Calu3 (cell line): ENCODE data around the gene MCC. TPM values are rescaled to one million over a fixed set of nuclear protein-coding genes. Genes with fewer than 3 reads are reported as not detected.

Experiments
- BruUV-seq: library from RNA; stranded (reverse); fragments of 400-500 nt; replicated peaks from 2 replicates; lab custom pipeline; 2021; lab: Mats Ljungman, UMichigan
- CTCF ChIA-PET: fragments of 300-600 bp; sonication (Branson Sonifier 250); formaldehyde crosslinking; loops from one replicate; lab custom pipeline; 2022; ENCODE audit warnings: antibody characterized with exemption; lab: Charles Lee
- DNase-seq: peaks from one replicate; pipeline ENCODE4 v3.0.0; 2022
- H3K27ac Mint-ChIP-seq: one replicate; pipeline ENCODE4 v1.8.0; 2022; ENCODE audit warnings: mixed read lengths; ENCODE audit not compliant: unreplicated experiment
- H3K27me3 Mint-ChIP-seq: one replicate; pipeline ENCODE4 v1.8.0; 2022; ENCODE audit warnings: mixed read lengths; ENCODE audit not compliant: unreplicated experiment
- H3K36me3 Mint-ChIP-seq: one replicate; pipeline ENCODE4 v1.8.0; 2022; ENCODE audit warnings: mild to moderate bottlenecking, moderate library complexity, mixed read lengths; ENCODE audit not compliant: insufficient read depth, unreplicated experiment
- H3K4me1 Mint-ChIP-seq: one replicate; pipeline ENCODE4 v1.8.0; 2022; ENCODE audit warnings: mild to moderate bottlenecking, low read depth, mixed read lengths; ENCODE audit not compliant: unreplicated experiment
- H3K4me3 Mint-ChIP-seq: one replicate; pipeline ENCODE4 v1.8.0; 2022; ENCODE audit warnings: mild to moderate bottlenecking, low read depth, moderate library complexity, mixed read lengths; ENCODE audit not compliant: unreplicated experiment
- H3K9me3 Mint-ChIP-seq: one replicate; pipeline ENCODE4 v1.8.0; 2022; ENCODE audit warnings: low read depth, mixed read lengths; ENCODE audit not compliant: unreplicated experiment
- intact Hi-C: fragments of 100-400 bp; cut with micrococcal nuclease; formaldehyde crosslinking; loops from one replicate; pipeline ENCODE4 v1.10.0; 2022; ENCODE audit not compliant: unreplicated experiment
- total RNA-seq: library from RNA; stranded (reverse); gene quantifications from 2 replicates; pipeline ENCODE4 v1.2.3, GENCODE V29; 2022
- TF ChIP-seq, protein P1 (sequence below): fragments of 200-600 bp; IDR thresholded peaks from one replicate; pipeline ENCODE4 v1.8.0; 2022; ENCODE audit warnings: antibody characterized with exemption; ENCODE audit not compliant: unreplicated experiment

MCC gene
- total RNA-seq, 1 experiment from 2014 or later: 2.8 TPM

DNA sequence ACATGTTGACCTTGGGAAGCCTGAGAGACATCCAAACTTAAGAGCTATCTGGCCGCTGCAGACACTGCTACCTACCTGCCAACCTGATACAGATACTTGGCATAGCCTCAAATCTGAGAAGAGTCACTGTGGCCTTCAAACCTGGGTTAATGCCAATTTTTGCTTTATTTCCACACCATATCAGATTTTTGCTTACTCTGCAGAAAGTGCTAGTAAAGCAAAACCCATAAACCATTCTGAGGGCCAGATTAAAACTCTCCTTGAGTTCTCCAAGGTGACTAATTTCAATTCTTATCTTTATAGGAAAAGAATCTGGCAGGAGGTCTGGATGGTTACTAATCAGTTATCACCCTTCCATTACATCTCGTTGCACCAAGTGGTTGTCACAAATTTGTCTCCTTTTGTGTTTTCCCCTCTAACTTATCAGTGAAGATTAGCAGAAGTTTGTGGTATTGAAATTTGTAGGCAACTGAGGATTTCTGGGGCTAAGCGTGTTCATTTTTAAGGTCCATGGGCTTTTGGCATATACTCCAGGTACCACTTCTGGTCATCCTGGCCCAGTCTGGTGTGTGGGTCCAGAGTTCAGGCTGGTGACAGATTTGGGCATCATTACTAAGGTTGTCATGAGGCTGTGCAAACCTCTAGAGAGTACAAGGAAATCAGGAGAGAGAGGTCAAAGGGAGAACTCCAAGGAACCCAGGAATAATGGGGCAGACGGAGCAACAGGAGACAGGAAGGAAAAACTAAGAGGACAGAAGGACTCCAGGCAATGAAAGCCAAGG is 231.4 kb downstream of the MCC start:
- TF ChIP-seq, protein P1, sequence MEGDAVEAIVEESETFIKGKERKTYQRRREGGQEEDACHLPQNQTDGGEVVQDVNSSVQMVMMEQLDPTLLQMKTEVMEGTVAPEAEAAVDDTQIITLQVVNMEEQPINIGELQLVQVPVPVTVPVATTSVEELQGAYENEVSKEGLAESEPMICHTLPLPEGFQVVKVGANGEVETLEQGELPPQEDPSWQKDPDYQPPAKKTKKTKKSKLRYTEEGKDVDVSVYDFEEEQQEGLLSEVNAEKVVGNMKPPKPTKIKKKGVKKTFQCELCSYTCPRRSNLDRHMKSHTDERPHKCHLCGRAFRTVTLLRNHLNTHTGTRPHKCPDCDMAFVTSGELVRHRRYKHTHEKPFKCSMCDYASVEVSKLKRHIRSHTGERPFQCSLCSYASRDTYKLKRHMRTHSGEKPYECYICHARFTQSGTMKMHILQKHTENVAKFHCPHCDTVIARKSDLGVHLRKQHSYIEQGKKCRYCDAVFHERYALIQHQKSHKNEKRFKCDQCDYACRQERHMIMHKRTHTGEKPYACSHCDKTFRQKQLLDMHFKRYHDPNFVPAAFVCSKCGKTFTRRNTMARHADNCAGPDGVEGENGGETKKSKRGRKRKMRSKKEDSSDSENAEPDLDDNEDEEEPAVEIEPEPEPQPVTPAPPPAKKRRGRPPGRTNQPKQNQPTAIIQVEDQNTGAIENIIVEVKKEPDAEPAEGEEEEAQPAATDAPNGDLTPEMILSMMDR: no peak
- H3K4me1 Mint-ChIP-seq: no peaks in the 10 kb centered on the region
- H3K9me3 Mint-ChIP-seq: no peaks in the 10 kb centered on the region
- CTCF ChIA-PET: no interaction called here
- BruUV-seq: no TSS peak
- H3K27ac Mint-ChIP-seq: no peak overlapping the region
- no peak overlapping the region for H3K4me3 Mint-ChIP-seq
- H3K36me3 Mint-ChIP-seq: no peaks in the 10 kb centered on the region
- H3K27me3 Mint-ChIP-seq: peaks cover 26% of the 10 kb centered on the region
- intact Hi-C loops: no loop called here
- no peak for DNase-seq

- Mint-ChIP-seq H3K4me3 (no peak overlapping the region), H3K9me3 (no peaks in the 10 kb centered on the region), H3K27ac (no peak overlapping the region), H3K27me3 (peaks cover 26% of the 10 kb centered on the region), H3K4me1 (no peaks in the 10 kb centered on the region), H3K36me3 (no peaks in the 10 kb centered on the region)
- intact Hi-C loops: no loop called here
- BruUV-seq: no TSS peak
- CTCF ChIA-PET: no interaction called here
- no peak for DNase-seq
- TF ChIP-seq, protein P1: no peak
Measured at GRCh38 chr5:113255579-113256386, 232.5 kb downstream of the MCC start.

DNA sequence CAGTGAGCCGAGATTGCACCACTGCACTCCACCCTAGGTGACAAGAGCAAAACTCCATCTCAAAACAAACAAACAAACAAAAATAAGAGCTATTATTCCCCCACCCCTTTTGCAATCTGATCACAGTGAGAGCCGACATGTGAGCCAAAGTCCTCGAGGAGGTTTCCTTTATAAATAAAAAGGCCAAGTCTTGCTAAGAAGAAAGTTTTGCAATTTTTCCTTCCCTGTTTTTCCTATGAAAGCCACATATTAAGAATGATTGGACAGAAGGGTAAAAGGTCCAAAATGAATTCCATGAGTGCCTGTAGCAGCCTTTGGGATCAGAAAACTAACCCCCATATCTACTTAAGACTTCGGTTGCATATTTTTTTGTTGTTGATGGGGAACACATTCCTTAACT is 233.1 kb downstream of the MCC start:
- DNase-seq: no peak
- Mint-ChIP-seq H3K4me3 (no peak overlapping the region), H3K36me3 (no peaks in the 10 kb centered on the region), H3K27me3 (peaks cover 29% of the 10 kb centered on the region), H3K4me1 (no peaks in the 10 kb centered on the region), H3K9me3 (no peaks in the 10 kb centered on the region), H3K27ac (no peak overlapping the region)
- CTCF ChIA-PET: no interaction called here
- intact Hi-C loops: no loop called here
- no TSS peak for BruUV-seq
- TF ChIP-seq, protein P1: no peak

GRCh38 chr5:113253037-113253436 is 235.2 kb downstream of the MCC start:
- CTCF ChIA-PET: no interaction called here
- no peaks in the 10 kb centered on the region for H3K36me3 Mint-ChIP-seq
- H3K27me3 Mint-ChIP-seq: peaks cover 46% of the 10 kb centered on the region
- TF ChIP-seq, protein P1: no peak
- intact Hi-C loops: no loop called here
- no peaks in the 10 kb centered on the region for H3K9me3 Mint-ChIP-seq
- DNase-seq: no peak
- no peaks in the 10 kb centered on the region for H3K4me1 Mint-ChIP-seq
- no TSS peak for BruUV-seq
- H3K27ac Mint-ChIP-seq: no peak overlapping the region
- no peak overlapping the region for H3K4me3 Mint-ChIP-seq
